HL-60 (cell line): ENCODE measurements around the gene MYBL2.
A peak's percentile ranks its signal among the peaks of the same experiment; 100 is the strongest.

Source experiments
- DNase-seq, 2 experiments: peaks; one replicate each; pipeline ENCODE4 v3.0.0-alpha.2; 2010 to 2020; ENCODE audit warnings: low read depth in 1 of 2, low spot score in 1 of 2
- H3K27ac ChIP-seq: fragments of 250-450 bp; sonication (Bioruptor Pico); replicated peaks from 2 replicates; pipeline ENCODE4 v1.5.1; 2020; ENCODE audit warnings: mild to moderate bottlenecking, moderate library complexity
- H3K27me3 ChIP-seq: fragments of 250-450 bp; sonication (Bioruptor Pico); 2 replicates; pipeline ENCODE4 v1.5.1; 2021; ENCODE audit warnings: mild to moderate bottlenecking, moderate library complexity; ENCODE audit not compliant: insufficient read depth, poor library complexity, severe bottlenecking
- H3K4me3 ChIP-seq: replicated peaks from 2 replicates; pipeline ENCODE4 v1.5.1; 2011; ENCODE audit warnings: mild to moderate bottlenecking, control low read depth, low read length; ENCODE audit not compliant: insufficient read depth
- CTCF ChIP-seq: IDR thresholded peaks from one replicate; pipeline ENCODE4 v1.5.1; 2011; ENCODE audit warnings: low read length, control low read depth, inconsistent platforms; ENCODE audit not compliant: insufficient read depth
- GABPA ChIP-seq: IDR thresholded peaks from 2 replicates; pipeline ENCODE4 v1.6.1; 2012; ENCODE audit warnings: low read depth
- POLR2AphosphoS5 ChIP-seq: IDR thresholded peaks from 2 replicates; pipeline ENCODE4 v1.6.1; 2012; ENCODE audit warnings: low read depth
- SPI1 ChIP-seq: IDR thresholded peaks from 2 replicates; pipeline ENCODE4 v1.6.1; 2012; ENCODE audit warnings: low read depth, mild to moderate bottlenecking, borderline replicate concordance
- TF ChIP-seq, protein P1 (sequence below): IDR thresholded peaks from 2 replicates; pipeline ENCODE4 v1.6.1; 2012; ENCODE audit warnings: low read depth; ENCODE audit not compliant: insufficient replicate concordance

MYBL2 gene

GRCh38 chr20:43670423-43670822 is 3.5 kb downstream of the MYBL2 start:
- Histone ChIP-seq H3K27ac (no peak overlapping the region), H3K27me3 (no peaks in the 10 kb centered on the region), H3K4me3 (no peak overlapping the region)
- TF ChIP-seq CTCF (no peak), POLR2AphosphoS5 (no peak), SPI1 (no peak), GABPA (no peak)
- TF ChIP-seq, protein P1, sequence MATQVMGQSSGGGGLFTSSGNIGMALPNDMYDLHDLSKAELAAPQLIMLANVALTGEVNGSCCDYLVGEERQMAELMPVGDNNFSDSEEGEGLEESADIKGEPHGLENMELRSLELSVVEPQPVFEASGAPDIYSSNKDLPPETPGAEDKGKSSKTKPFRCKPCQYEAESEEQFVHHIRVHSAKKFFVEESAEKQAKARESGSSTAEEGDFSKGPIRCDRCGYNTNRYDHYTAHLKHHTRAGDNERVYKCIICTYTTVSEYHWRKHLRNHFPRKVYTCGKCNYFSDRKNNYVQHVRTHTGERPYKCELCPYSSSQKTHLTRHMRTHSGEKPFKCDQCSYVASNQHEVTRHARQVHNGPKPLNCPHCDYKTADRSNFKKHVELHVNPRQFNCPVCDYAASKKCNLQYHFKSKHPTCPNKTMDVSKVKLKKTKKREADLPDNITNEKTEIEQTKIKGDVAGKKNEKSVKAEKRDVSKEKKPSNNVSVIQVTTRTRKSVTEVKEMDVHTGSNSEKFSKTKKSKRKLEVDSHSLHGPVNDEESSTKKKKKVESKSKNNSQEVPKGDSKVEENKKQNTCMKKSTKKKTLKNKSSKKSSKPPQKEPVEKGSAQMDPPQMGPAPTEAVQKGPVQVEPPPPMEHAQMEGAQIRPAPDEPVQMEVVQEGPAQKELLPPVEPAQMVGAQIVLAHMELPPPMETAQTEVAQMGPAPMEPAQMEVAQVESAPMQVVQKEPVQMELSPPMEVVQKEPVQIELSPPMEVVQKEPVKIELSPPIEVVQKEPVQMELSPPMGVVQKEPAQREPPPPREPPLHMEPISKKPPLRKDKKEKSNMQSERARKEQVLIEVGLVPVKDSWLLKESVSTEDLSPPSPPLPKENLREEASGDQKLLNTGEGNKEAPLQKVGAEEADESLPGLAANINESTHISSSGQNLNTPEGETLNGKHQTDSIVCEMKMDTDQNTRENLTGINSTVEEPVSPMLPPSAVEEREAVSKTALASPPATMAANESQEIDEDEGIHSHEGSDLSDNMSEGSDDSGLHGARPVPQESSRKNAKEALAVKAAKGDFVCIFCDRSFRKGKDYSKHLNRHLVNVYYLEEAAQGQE, result no peak
- no peak for DNase-seq

DNA sequence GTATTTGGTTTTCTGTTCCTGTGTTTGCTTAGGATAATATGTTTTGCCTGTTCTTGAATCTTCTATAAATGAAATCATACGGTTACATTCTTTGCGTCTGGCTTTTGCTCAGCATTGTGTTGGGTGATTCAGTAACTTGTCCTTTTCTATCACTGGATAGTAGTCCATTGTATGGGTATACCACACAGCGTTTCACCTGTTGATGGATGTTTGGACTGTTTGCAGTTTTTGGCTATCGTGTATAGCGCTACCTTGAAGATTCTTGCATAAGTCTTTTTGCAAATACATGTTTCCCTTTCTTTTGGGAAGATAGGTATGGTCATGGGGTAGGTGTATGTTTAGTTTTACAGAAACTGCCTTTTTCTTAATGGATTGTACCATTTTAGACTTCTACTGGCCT is 9.5 kb downstream of the MYBL2 start:
- Histone ChIP-seq H3K4me3 (no peak overlapping the region), H3K27me3 (no peaks in the 10 kb centered on the region), H3K27ac (no peak overlapping the region)
- DNase-seq, result no peak
- TF ChIP-seq GABPA, result no peak

GRCh38 chr20:43680981-43681380 is 14.1 kb downstream of the MYBL2 start:
- no peak overlapping the region for H3K4me3 ChIP-seq
- DNase-seq, result no peak
- no peaks in the 10 kb centered on the region for H3K27me3 ChIP-seq
- H3K27ac ChIP-seq, result no peak overlapping the region
- TF ChIP-seq SPI1 (no peak), POLR2AphosphoS5 (no peak), CTCF (no peak), GABPA (no peak)
- TF ChIP-seq, protein P1, result no peak

DNA sequence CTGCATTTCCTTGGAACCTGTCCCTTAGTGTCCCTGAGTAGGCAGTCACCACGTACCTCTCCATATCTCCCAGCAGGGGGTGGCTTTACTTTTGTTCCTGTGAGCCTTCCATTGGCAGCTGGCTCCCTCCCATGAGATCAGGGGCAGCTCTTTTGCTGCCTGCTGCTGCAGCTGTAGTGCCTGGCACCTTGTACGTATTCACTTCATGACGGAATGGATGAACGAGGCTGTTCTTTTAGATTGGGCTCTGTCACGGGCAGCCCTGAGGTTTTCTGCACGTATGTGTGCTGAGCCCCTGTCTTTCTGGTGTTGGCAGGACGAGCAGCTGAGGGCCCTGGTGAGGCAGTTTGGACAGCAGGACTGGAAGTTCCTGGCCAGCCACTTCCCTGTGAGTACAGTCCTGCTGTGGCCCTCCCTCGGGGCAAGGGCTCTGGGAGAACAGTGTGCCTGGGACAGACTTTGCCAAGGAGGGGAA is 14.6 kb downstream of the MYBL2 start:
- H3K27me3 ChIP-seq, result no peaks in the 10 kb centered on the region
- no peak for DNase-seq
- no peak overlapping the region for H3K27ac ChIP-seq
- TF ChIP-seq GABPA, result no peak
- peak; percentile 2 for TF ChIP-seq CTCF
- no peak for TF ChIP-seq SPI1
- TF ChIP-seq POLR2AphosphoS5, result no peak
- TF ChIP-seq, protein P1, result no peak
- no peak overlapping the region for H3K4me3 ChIP-seq
